ENCODE data around the gene PAPSS1. TPM values are rescaled to one million over a fixed set of nuclear protein-coding genes. Genes with fewer than 3 reads are reported as not detected.

The PAPSS1 gene
- total and polyA plus RNA-seq, 10 of the 15 experiments (the other 5 are each of a cell fraction or from before 2014, with no cell fraction given): 22.6 to 73.0 (median 30.6) TPM

DNA sequence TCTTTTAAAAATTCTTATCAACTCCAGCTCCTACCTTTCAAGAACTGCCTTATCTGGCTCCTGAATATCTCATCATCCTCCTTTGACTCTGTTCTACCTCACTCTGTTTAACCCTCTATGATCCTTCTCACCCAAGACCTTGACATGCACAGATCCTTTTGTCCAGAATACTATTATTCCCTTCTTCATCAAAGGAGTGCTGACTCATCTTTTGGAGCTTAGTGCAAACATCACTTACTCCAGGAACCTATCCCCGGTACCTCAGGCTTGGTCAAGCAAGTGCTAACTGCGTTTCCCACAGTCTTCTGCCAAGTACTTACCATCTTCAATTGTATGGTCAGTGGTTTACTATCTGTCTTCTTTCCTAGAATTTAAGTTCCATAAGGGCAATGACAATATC lies 96.0 kb downstream of the PAPSS1 start (continued):
- TF ChIP-seq, protein P1, sequence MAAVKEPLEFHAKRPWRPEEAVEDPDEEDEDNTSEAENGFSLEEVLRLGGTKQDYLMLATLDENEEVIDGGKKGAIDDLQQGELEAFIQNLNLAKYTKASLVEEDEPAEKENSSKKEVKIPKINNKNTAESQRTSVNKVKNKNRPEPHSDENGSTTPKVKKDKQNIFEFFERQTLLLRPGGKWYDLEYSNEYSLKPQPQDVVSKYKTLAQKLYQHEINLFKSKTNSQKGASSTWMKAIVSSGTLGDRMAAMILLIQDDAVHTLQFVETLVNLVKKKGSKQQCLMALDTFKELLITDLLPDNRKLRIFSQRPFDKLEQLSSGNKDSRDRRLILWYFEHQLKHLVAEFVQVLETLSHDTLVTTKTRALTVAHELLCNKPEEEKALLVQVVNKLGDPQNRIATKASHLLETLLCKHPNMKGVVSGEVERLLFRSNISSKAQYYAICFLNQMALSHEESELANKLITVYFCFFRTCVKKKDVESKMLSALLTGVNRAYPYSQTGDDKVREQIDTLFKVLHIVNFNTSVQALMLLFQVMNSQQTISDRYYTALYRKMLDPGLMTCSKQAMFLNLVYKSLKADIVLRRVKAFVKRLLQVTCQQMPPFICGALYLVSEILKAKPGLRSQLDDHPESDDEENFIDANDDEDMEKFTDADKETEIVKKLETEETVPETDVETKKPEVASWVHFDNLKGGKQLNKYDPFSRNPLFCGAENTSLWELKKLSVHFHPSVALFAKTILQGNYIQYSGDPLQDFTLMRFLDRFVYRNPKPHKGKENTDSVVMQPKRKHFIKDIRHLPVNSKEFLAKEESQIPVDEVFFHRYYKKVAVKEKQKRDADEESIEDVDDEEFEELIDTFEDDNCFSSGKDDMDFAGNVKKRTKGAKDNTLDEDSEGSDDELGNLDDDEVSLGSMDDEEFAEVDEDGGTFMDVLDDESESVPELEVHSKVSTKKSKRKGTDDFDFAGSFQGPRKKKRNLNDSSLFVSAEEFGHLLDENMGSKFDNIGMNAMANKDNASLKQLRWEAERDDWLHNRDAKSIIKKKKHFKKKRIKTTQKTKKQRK (IDR thresholded peaks at IDR 0.05; ENCODE audit: low read depth, low read length): no peak
- TF ChIP-seq CBFB (IDR thresholded peaks at IDR 0.05; ENCODE audit: low read depth) (no peak), ZNF622 (IDR thresholded peaks at IDR 0.05) (no peak), RFX5 (IDR thresholded peaks at IDR 0.05; ENCODE audit: low read depth, low read length) (no peak), IRF4 (IDR thresholded peaks at IDR 0.05; ENCODE audit: low read depth, low read length) (no peak), EP300 (IDR thresholded peaks at IDR 0.05; ENCODE audit: borderline replicate concordance in 1 of 2, control insufficient read depth in 1 of 2, low read depth in 2 of 2, low read length in 2 of 2) (no peak), MTA2 (IDR thresholded peaks at IDR 0.05; ENCODE audit: low read depth) (no peak), SMARCA5 (IDR thresholded peaks at IDR 0.05) (no peak), MTA3 (IDR thresholded peaks at IDR 0.05; ENCODE audit: borderline replicate concordance, low read length) (no peak)
- TF ChIP-seq, protein P2, sequence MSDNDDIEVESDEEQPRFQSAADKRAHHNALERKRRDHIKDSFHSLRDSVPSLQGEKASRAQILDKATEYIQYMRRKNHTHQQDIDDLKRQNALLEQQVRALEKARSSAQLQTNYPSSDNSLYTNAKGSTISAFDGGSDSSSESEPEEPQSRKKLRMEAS (IDR thresholded peaks at IDR 0.05; ENCODE audit: low read depth, low read length): no peak
- TF ChIP-seq, protein P3, sequence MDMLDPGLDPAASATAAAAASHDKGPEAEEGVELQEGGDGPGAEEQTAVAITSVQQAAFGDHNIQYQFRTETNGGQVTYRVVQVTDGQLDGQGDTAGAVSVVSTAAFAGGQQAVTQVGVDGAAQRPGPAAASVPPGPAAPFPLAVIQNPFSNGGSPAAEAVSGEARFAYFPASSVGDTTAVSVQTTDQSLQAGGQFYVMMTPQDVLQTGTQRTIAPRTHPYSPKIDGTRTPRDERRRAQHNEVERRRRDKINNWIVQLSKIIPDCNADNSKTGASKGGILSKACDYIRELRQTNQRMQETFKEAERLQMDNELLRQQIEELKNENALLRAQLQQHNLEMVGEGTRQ (IDR thresholded peaks at IDR 0.05; ENCODE audit: borderline replicate concordance, low read depth, low read length): no peak
